Measurements from ENCODE around the gene KMT2D.

DNA sequence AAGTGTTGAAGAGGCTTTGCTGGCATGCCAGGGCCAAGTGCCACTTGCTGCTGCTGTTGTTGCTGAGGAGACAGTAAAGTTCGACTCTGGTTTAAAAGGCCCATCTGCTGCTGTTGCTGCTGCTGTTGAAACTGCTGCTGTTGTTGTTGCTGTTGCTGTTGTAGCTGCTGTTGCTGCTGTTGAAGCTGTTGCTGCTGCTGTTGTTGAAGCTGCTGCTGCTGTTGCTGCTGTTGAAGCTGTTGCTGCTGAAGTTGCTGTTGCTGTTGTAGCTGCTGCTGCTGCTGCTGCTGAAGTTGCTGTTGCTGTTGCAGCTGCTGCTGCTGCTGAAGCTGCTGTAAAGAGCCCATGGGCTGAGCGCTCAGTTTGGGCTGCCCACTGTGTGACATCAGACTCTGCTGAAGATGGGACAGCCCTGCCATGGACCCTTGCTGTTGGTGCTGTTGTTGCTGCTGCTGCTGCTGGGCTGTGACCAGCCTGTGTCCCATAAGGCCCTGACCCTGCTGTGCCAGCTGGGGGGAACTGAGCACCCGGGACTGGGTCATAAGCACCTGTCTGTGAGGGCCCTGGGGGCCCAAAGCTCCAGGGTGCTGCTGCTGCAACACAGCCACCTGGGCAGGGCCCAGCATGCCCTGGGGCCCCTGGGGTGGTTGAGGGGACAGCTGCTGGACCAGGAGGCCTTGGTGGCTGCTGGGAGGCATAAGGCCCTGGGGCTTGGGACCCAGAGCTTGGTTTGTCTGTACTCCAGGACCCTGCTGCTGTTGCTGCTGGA lies 27.7 kb downstream of the KMT2D start:
- no peak for TF ChIP-seq NFRKB (IDR thresholded peaks at IDR 0.05)
- no peak for TF ChIP-seq TARDBP (IDR thresholded peaks at IDR 0.05)
- TF ChIP-seq, protein P1, sequence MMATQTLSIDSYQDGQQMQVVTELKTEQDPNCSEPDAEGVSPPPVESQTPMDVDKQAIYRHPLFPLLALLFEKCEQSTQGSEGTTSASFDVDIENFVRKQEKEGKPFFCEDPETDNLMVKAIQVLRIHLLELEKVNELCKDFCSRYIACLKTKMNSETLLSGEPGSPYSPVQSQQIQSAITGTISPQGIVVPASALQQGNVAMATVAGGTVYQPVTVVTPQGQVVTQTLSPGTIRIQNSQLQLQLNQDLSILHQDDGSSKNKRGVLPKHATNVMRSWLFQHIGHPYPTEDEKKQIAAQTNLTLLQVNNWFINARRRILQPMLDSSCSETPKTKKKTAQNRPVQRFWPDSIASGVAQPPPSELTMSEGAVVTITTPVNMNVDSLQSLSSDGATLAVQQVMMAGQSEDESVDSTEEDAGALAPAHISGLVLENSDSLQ (IDR thresholded peaks at IDR 0.05): no peak
- no peak for TF ChIP-seq SUZ12 (IDR thresholded peaks at IDR 0.05)
- TF ChIP-seq CTBP1 (IDR thresholded peaks at IDR 0.05; ENCODE audit: borderline replicate concordance): no peak
- no peak for TF ChIP-seq L3MBTL2 (conservative IDR thresholded peaks at IDR 0.05)

Data from HEK293T (cell line).